Epithelial cell of proximal tubule (primary cell): ENCODE measurements around the gene SPRING1. TPM values are rescaled to one million over a fixed set of nuclear protein-coding genes. Genes with fewer than 3 reads are reported as not detected.
A peak's percentile ranks its signal among the peaks of the same experiment; 100 is the strongest.

ENCODE experiments used
- DNase-seq: peaks from one replicate; pipeline ENCODE4 v3.0.0-alpha.2; 2011; ENCODE audit warnings: low read depth
- H3K4me3 ChIP-seq: 2 replicates; pipeline ENCODE4 v1.5.1; 2011; ENCODE audit warnings: low read depth, mild to moderate bottlenecking, low read length
- total RNA-seq: library from RNA; depleted of rRNA; stranded (reverse); fragments of >200 nt; gene quantifications from 2 replicates; pipeline ENCODE4 v1.2.3, GENCODE V29; 2015
- TF ChIP-seq, protein P1 (sequence below): conservative IDR thresholded peaks from 2 replicates; pipeline ENCODE4 v1.5.1; 2012; ENCODE audit warnings: low read depth, mild to moderate bottlenecking, low read length

The SPRING1 gene
- total RNA-seq, 1 donor from 2014 or later: 49.9 TPM

DNA sequence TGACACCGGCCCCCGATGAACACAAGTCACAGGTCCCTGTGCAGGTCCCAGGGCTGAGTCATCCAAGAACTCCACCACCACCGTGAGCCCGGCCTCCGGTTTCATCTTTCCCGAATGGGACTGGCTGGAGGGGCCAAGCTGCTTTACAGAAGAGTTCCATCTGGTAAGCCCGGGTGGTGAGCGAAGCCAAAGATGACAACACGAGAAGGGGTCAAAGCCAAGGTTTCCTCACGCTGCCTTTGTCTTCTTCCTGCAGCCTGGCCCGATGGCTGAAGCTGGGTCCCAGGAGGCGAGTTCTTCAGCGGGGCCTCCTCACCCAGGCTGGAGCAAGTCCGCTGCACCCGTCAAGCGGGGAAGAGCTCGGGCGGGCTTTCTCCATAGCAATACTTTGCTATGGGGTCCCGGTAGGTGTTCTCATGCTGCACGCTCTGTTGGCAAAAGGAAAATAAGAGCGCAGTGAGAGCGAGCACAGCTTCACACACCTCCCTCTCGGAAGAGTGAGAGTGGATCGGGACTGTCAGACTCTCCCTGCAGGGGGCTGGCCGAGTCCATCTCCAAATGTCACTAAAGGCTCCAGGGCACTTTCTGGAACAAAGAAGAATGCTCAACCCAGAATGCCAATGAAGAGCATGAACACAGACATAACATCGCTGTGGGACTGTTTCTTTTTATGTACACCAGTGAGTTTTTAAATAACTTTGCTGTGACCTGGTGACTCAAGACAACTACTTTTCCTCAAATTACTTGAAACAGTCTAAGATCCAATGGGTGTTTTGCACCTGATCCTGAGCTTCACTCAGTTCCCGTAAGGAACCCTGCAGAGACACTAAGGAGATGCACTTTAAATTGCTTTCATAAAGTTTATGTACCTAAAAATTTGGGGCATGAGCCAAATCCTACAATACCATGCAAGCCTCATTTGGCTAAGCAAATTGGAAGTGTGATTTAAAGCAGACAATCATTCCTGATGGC is 20.1 kb downstream of the SPRING1 start:
- TF ChIP-seq, protein P1, sequence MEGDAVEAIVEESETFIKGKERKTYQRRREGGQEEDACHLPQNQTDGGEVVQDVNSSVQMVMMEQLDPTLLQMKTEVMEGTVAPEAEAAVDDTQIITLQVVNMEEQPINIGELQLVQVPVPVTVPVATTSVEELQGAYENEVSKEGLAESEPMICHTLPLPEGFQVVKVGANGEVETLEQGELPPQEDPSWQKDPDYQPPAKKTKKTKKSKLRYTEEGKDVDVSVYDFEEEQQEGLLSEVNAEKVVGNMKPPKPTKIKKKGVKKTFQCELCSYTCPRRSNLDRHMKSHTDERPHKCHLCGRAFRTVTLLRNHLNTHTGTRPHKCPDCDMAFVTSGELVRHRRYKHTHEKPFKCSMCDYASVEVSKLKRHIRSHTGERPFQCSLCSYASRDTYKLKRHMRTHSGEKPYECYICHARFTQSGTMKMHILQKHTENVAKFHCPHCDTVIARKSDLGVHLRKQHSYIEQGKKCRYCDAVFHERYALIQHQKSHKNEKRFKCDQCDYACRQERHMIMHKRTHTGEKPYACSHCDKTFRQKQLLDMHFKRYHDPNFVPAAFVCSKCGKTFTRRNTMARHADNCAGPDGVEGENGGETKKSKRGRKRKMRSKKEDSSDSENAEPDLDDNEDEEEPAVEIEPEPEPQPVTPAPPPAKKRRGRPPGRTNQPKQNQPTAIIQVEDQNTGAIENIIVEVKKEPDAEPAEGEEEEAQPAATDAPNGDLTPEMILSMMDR: no peak
- DNase-seq: no peak

GRCh38 chr12:116714175-116714574 is 23.7 kb downstream of the SPRING1 start:
- no peak overlapping the region for H3K4me3 ChIP-seq
- DNase-seq: no peak
- TF ChIP-seq, protein P1: no peak

More for the DNA sequence above, 20.1 kb downstream of the SPRING1 start:
- H3K4me3 ChIP-seq: peak overlapping the region; percentile 9

- TF ChIP-seq, protein P1: no peak
- no peak overlapping the region for H3K4me3 ChIP-seq
- no peak for DNase-seq
Observed at GRCh38 chr12:116713527-116713926, 24.3 kb downstream of the SPRING1 start.

DNA sequence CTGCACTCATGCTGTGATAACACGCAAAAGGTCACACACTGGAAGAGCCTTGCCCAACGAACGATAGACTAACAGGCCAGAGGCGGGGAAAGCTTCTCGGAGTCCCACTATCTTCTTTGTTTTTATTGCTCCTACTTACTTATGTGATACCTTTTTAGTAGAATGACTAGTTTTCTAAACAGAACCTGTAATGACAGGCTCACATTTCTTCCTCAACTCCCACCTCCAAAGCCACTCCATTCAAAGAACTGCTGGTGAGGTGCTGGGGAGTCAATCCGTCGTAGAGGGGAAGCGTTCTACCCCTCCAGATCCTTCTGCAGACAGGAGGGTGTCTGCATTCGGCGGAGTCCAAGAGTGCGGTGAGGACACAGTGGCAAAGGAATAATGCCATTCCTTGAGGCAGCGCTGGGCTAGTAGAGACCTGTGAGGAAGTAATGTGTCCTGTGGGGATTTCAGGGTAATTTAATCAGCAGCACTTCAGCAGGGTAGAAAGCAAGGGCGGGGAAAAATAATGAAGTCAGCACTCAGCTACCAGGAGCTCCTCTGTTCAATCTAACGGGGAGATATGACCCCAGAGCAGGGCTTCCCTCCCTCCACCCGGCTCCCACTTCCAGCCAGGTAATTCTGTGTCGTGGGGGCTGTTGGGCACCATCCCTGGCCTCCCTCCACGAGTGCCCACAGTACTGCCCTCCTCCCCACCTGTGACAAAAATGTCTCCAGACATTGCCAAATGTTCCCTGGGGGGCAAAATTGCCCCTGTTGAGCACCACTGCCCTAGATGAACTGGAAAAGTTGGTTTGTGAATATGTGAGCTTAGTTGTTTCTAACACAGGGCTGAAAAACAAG is 25.2 kb downstream of the SPRING1 start:
- TF ChIP-seq, protein P1: no peak
- no peak for DNase-seq
- H3K4me3 ChIP-seq: no peak overlapping the region

DNA sequence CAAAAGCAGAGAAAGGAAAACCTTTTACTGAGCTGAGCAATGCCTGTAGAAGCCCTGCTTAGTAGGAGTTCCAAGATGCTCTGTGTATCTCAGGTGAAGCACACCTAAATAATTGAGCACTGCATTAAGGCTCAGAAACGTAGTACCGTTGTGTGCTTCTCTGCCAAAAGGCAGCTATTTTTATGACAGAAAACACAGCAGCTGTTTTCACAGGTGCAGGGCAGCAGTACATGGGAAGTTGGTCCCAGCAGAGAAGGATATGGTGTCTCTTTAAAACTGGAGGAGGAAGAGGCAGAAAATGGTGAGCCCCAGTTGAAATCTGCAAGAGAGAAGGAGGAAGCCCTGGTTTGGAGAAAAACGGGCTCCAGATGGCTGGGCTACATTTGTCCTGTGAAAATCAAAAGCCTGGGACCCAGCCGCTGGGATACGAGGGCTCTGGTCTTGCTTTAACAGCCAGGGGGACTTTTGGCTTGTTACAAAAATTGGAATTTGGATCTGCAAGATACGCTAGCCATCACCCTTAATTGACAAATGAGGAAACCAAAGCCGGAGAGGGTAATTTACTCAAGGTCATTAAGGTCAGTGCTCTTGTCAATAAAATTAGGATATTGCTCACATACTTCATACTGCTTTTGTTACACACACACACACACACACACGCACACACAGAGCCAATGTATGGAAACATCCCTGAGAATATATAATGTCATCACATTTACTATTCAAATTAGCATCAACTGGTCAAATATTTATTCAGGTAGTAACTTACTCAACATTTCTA is 27.3 kb downstream of the SPRING1 start:
- no peak for DNase-seq
- no peak overlapping the region for H3K4me3 ChIP-seq
- TF ChIP-seq, protein P1: no peak

DNA sequence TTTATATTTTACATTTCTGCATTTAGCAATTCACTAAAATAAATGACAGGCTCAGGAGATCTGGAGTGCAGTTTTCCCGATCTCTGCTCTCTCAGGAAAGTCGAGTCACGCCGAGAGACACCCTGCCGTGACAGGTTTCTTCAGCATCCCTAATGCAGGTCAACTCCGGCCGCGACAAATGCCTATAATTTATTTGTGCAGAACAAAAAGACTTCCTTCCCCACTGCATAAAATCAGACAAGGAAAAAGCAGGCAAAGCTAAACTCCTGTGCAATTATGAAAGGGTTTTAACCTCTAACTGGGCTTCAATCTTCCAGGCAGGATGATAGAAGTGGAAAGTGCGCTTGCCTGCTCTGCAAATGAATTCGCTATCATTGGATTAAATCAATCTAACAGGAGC is 28.1 kb downstream of the SPRING1 start:
- no peak overlapping the region for H3K4me3 ChIP-seq
- TF ChIP-seq, protein P1: no peak
- no peak for DNase-seq
